Glutamatergic neuron (in vitro differentiated cells): ENCODE results near the gene FAN1. TPM values are rescaled to one million over a fixed set of nuclear protein-coding genes. Genes with fewer than 3 reads are reported as not detected.

Experiments
- DNase-seq: peaks from one replicate; pipeline ENCODE4 v3.0.0; 2022
- H3K27ac Mint-ChIP-seq: one replicate; pipeline ENCODE4 v1.8.0; 2020; ENCODE audit warnings: mild to moderate bottlenecking, mixed read lengths, inconsistent platforms; ENCODE audit not compliant: unreplicated experiment
- H3K27me3 Mint-ChIP-seq: one replicate; pipeline ENCODE4 v1.8.0; 2020; ENCODE audit warnings: mild to moderate bottlenecking, moderate library complexity, mixed read lengths, inconsistent platforms; ENCODE audit not compliant: unreplicated experiment
- H3K36me3 Mint-ChIP-seq: one replicate; pipeline ENCODE4 v1.8.0; 2020; ENCODE audit warnings: mild to moderate bottlenecking, mixed read lengths, inconsistent platforms; ENCODE audit not compliant: unreplicated experiment
- H3K4me1 Mint-ChIP-seq: one replicate; pipeline ENCODE4 v1.8.0; 2020; ENCODE audit warnings: mild to moderate bottlenecking, low read depth, mixed read lengths, inconsistent platforms; ENCODE audit not compliant: unreplicated experiment
- H3K4me3 Mint-ChIP-seq: one replicate; pipeline ENCODE4 v1.8.0; 2020; ENCODE audit warnings: mild to moderate bottlenecking, mixed read lengths, inconsistent platforms; ENCODE audit not compliant: unreplicated experiment
- H3K9me3 Mint-ChIP-seq: one replicate; pipeline ENCODE4 v1.8.0; 2020; ENCODE audit warnings: mild to moderate bottlenecking, moderate library complexity, mixed read lengths, inconsistent platforms; ENCODE audit not compliant: unreplicated experiment
- total RNA-seq: library from RNA; stranded (reverse); fragmentation: NEBNext Ultra II Directional; extraction: Animal tissue kit (Norgen Biotek cat#: 25700); gene quantifications from one replicate; pipeline ENCODE4 v1.2.1, GENCODE V29; 2021; ENCODE audit not compliant: unreplicated experiment
- TF ChIP-seq, protein P1 (sequence below): fragments of 200-600 bp; sonication (generic); IDR thresholded peaks from one replicate; pipeline ENCODE4 v1.5.0; 2021; ENCODE audit not compliant: partially characterized antibody, unreplicated experiment

FAN1 gene
- total RNA-seq, 1 donor from 2014 or later, result 22.9 TPM

DNA sequence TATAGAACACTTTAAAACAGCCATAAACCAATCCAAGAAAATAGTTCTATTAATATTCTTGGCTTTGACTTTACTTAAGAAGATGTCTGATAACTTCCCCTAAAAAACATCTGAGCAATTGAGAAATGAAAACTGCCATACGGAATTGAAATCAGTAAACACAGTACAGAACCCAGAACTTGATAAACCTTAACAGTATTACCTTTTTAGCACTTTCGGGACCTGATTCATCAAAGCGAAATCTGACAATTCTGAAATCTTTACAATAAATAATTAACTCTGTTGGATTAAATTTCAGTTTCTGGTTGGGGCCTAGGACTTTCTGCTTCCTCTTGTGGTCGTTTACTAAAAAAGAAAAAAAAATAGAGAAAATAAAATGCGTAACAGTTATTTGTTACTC lies 70.4 kb downstream of the FAN1 start:
- H3K4me3 Mint-ChIP-seq, result no peak overlapping the region

DNA sequence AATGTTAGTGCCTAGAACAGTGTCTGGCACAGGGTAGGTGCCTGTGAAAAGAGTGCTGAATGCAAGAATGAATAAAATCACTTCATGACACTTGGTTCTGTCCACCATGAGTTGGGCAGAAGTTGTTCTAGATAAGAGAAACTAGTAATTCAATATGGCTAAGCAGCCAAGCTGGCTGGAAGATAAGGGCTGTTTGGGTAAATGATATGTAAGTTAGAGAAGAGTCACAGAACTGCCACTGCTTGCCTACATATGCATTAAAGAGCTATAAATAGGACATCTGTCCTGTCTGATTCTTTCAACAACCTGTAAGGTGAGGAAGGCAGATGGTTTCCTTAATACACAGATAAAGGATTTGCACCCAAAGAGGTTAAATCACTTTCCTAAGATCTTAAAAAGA lies 74.6 kb downstream of the FAN1 start:
- TF ChIP-seq, protein P1, sequence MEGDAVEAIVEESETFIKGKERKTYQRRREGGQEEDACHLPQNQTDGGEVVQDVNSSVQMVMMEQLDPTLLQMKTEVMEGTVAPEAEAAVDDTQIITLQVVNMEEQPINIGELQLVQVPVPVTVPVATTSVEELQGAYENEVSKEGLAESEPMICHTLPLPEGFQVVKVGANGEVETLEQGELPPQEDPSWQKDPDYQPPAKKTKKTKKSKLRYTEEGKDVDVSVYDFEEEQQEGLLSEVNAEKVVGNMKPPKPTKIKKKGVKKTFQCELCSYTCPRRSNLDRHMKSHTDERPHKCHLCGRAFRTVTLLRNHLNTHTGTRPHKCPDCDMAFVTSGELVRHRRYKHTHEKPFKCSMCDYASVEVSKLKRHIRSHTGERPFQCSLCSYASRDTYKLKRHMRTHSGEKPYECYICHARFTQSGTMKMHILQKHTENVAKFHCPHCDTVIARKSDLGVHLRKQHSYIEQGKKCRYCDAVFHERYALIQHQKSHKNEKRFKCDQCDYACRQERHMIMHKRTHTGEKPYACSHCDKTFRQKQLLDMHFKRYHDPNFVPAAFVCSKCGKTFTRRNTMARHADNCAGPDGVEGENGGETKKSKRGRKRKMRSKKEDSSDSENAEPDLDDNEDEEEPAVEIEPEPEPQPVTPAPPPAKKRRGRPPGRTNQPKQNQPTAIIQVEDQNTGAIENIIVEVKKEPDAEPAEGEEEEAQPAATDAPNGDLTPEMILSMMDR, result no peak
- no peaks in the 10 kb centered on the region for H3K9me3 Mint-ChIP-seq
- H3K27ac Mint-ChIP-seq, result peak overlapping the region; percentile 26
- no peak overlapping the region for H3K4me3 Mint-ChIP-seq
- no peaks in the 10 kb centered on the region for H3K36me3 Mint-ChIP-seq
- H3K27me3 Mint-ChIP-seq, result no peaks in the 10 kb centered on the region
- DNase-seq, result no peak
- H3K4me1 Mint-ChIP-seq, result peaks cover 9% of the 10 kb centered on the region

More for the DNA sequence above, 70.4 kb downstream of the FAN1 start:
- Mint-ChIP-seq H3K36me3 (no peaks in the 10 kb centered on the region), H3K27me3 (no peaks in the 10 kb centered on the region), H3K9me3 (no peaks in the 10 kb centered on the region), H3K27ac (no peak overlapping the region), H3K4me1 (peaks cover 7% of the 10 kb centered on the region)
- TF ChIP-seq, protein P1, result no peak
- no peak for DNase-seq

DNA sequence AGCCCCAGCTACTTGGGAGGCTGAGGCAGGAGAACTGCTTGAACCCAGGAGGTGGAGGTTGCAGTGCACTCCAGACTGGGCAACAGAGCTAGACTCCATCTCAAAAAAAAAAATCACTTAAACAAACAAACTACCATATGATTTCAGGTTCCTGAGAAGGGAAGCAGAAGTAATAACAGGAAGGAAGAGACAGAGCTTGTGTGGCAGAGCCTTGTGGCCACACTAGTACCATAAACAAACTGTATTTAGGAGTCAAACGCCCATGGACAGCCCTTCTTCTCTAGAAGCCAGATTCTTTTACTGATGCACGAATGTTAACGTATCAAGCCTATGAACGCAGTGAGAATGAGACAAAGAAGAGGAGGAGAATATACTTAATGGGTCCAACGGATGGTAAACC lies 75.7 kb downstream of the FAN1 start:
- Mint-ChIP-seq H3K4me1 (peaks cover 14% of the 10 kb centered on the region), H3K27ac (no peak overlapping the region), H3K9me3 (no peaks in the 10 kb centered on the region), H3K36me3 (no peaks in the 10 kb centered on the region), H3K27me3 (no peaks in the 10 kb centered on the region), H3K4me3 (no peak overlapping the region)
- DNase-seq, result no peak
- TF ChIP-seq, protein P1, result no peak

DNA sequence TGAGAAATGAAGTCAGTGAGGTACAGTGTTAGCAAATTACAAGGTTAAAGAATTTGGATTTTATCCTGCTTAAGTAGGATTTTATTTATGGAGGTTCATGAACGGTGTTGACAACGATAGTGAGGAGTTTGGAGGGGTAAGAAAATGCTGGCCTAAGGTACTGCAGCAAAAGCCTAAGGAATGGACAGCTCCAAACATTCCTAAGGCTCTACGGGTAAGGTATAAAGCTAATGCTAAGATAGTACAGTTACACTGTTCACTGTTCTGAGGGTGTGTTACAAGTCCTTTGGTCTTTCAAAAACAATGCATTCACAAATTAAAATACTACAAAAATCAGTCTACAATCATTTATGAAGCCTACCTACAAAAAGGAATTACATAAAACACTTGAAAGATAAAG lies 80.4 kb downstream of the FAN1 start:
- Mint-ChIP-seq H3K27ac (no peak overlapping the region), H3K36me3 (no peaks in the 10 kb centered on the region), H3K4me1 (peaks cover 7% of the 10 kb centered on the region), H3K9me3 (no peaks in the 10 kb centered on the region), H3K27me3 (no peaks in the 10 kb centered on the region), H3K4me3 (no peak overlapping the region)
- DNase-seq, result no peak
- TF ChIP-seq, protein P1, result no peak

DNA sequence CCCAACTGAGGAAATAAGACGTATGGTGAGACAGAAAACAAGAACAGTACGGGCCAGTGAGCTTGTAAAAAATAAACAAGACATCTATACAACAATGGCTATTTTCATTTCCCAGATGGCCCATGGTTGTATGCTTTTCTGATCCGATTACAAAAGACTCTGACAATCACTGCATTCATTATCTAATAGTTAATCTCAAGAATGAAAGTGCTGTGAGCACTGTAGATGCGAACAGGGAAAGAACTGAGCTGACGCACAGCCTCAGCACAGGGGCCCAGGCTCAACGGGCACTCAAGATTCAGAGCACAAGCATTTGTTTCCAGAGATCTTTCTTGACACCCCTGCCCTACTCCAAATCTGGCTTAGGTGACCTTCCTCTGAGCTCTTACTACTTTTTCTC lies 80.8 kb downstream of the FAN1 start:
- no peak overlapping the region for H3K27ac Mint-ChIP-seq
- H3K27me3 Mint-ChIP-seq, result no peaks in the 10 kb centered on the region

More for the DNA sequence above, 80.8 kb downstream of the FAN1 start:
- Mint-ChIP-seq H3K9me3 (no peaks in the 10 kb centered on the region), H3K4me1 (peaks cover 7% of the 10 kb centered on the region), H3K36me3 (no peaks in the 10 kb centered on the region), H3K4me3 (no peak overlapping the region)
- no peak for DNase-seq
- TF ChIP-seq, protein P1, result no peak
